ENCODE measurements around the gene LRRC74A.

Gene LRRC74A

DNA sequence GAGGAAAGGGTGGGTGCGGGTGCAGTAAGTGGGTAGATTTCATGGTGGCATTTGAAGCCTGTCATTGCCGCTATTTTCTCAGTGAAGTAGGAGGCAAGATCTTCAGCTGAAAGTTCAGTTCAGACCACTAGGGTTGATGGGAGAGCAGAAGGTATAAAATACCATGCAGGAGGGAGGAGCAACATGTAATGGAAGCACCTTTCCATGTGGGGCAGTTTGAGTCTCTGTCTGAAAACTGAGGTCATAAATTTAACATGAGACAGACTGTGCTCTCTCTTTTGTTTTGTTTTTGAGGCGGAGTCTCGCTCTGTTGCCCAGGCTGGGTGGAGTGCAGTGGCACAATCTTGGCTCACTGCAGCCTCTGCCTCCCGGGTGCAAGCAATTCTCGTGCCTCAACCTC, 22.7 kb downstream of the LRRC74A start:
- TF ChIP-seq ZNF274 (IDR thresholded peaks at IDR 0.05; ENCODE audit: low read depth, low read length), result no peak

DNA sequence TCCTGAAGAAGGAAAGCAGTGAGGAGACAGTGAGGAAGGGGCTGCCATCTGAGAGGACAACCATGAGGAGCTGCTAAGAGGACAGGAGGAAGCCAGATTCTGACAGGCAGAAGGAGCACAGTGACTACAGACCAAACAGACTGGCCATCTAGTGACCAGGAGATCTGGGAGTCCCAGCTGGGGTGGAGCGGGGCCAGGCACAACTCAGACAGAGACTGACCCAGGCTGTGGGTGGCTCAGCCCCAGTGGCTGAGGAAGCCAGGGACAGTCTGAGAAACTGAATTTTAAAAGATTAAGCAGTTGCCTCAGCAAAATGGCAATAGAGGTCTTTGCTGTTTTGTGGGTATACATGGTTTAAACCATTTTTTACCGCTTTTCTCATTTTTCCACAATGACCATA, 28.9 kb downstream of the LRRC74A start:
- H3K4me3 ChIP-seq (ENCODE audit: low read length), result no peak overlapping the region
- TF ChIP-seq ZNF274 (IDR thresholded peaks at IDR 0.05; ENCODE audit: low read depth, low read length), result no peak

More for the DNA sequence above, 22.7 kb downstream of the LRRC74A start:
- H3K4me3 ChIP-seq (ENCODE audit: low read length), result no peak overlapping the region

DNA sequence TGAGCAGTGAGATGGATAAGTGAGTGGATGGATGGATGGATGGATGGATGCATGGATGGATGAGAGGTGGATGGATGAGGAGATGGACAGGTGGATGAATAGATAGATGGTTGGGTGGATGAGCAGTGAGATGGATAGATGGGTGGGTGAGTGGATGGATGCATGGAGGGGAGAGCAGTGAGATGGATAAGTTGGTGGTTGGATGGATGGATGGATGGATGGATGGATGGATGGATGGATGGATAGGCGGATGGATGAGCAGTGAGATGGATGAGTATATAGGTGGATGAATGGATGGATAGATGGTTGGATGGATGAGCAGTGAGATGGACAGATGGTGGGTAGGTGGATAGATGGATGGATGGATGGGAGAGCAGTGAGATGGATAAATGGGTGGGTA, 30.6 kb downstream of the LRRC74A start:
- no peak overlapping the region for H3K4me3 ChIP-seq (ENCODE audit: low read length)
- TF ChIP-seq ZNF274 (IDR thresholded peaks at IDR 0.05; ENCODE audit: low read depth, low read length), result no peak

GRCh38 chr14:76861574-76862255, 35.5 kb downstream of the LRRC74A start:
- no peak overlapping the region for H3K4me3 ChIP-seq (ENCODE audit: low read length)
- TF ChIP-seq ZNF274 (IDR thresholded peaks at IDR 0.05; ENCODE audit: low read depth, low read length), result no peak

DNA sequence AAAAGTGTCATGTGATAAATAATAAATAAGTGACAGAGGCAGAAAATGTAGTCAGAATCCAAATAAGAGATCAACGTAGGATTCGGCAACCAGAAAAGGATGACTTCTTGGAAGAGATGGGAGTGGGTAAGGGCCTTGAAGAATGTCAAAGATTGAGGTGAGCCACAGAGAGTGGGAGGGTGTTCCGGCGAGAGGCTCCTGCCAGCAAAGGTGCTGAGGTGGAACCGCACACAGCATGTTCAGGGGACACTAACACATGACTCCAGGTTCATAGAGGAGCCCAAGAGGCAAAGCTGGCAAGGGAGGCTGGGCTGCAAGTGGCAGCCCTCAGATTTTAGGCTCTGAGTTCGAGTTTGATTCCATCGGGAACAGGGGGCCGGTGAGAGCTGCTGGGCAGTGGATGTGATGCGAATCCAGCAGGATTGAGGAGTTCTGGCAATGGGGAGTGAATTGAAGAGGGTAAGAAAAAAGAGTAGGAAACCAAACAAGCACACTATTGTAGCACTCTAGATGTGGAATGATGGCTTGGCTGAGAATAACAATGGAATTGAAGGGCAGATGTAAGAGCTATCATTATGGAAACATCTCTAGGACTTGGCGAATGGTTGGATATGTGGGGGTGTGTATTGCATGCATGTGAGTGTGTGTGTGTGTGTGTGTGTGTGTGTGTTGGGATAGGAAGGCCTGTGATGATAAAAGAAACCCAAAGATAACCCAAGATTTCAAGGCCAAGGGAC, 36.5 kb downstream of the LRRC74A start:
- no peak for TF ChIP-seq ZNF274 (IDR thresholded peaks at IDR 0.05; ENCODE audit: low read depth, low read length)
- no peak overlapping the region for H3K4me3 ChIP-seq (ENCODE audit: low read length)

- TF ChIP-seq ZNF274 (IDR thresholded peaks at IDR 0.05; ENCODE audit: low read depth, low read length), result no peak
- H3K4me3 ChIP-seq (ENCODE audit: low read length), result no peak overlapping the region
Observed at GRCh38 chr14:76863724-76864407, 37.7 kb downstream of the LRRC74A start.

GRCh38 chr14:76866456-76866855, 40.2 kb downstream of the LRRC74A start:
- TF ChIP-seq ZNF274 (IDR thresholded peaks at IDR 0.05; ENCODE audit: low read depth, low read length), result no peak
- no peak overlapping the region for H3K4me3 ChIP-seq (ENCODE audit: low read length)

GRCh38 chr14:76867516-76868453, 41.6 kb downstream of the LRRC74A start:
- no peak for TF ChIP-seq ZNF274 (IDR thresholded peaks at IDR 0.05; ENCODE audit: low read depth, low read length)

GRCh38 chr14:76868454-76869170, 42.4 kb downstream of the LRRC74A start:
- no peak for TF ChIP-seq ZNF274 (IDR thresholded peaks at IDR 0.05; ENCODE audit: low read depth, low read length)
- no peak overlapping the region for H3K4me3 ChIP-seq (ENCODE audit: low read length)

More at GRCh38 chr14:76867516-76868453, 41.6 kb downstream of the LRRC74A start:
- no peak overlapping the region for H3K4me3 ChIP-seq (ENCODE audit: low read length)

DNA sequence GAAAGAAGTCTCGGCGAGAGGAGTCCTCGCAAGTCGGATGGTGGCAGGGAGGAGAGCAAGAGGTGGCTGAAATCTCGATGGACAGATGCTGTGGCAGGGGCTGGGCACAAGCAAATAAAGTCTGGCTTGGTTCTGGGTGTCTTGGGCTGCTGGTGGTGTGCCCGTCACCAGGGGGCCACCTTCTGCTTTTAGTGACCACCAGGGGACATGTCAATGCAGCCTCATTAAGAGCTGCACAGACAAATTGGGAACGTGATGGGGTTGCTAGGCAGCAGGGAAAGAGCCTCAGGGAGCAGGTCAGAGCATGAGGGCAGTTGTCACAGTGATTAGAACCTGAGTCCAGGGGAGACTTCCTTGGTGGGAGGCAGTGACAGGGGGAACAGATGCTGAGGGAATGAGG, 44.0 kb downstream of the LRRC74A start:
- no peak overlapping the region for H3K4me3 ChIP-seq (ENCODE audit: low read length)
- no peak for TF ChIP-seq ZNF274 (IDR thresholded peaks at IDR 0.05; ENCODE audit: low read depth, low read length)

GRCh38 chr14:76872796-76873432, 46.7 kb downstream of the LRRC74A start:
- H3K4me3 ChIP-seq (ENCODE audit: low read length), result no peak overlapping the region
- TF ChIP-seq ZNF274 (IDR thresholded peaks at IDR 0.05; ENCODE audit: low read depth, low read length), result no peak

DNA sequence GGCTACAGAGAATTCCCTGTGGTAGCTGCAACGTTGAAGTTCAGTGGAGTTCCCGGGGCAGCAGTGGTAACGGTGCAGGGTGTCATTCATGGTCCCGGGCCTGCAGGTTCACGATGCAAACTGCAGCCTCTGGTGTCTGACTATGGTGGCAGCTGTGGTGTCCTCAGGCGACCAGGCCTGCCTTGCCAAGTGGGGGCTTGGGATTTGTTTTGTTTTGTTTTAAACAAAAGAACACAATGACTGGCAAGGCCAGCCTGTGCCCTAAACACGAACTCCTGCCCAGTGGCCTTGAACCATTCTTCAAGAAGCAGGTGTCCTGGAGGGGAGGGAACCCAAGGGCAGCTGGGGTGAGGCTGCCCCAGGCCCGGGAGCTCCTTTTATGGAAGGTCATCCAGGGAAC, 48.5 kb downstream of the LRRC74A start:
- no peak overlapping the region for H3K4me3 ChIP-seq (ENCODE audit: low read length)
- no peak for TF ChIP-seq ZNF274 (IDR thresholded peaks at IDR 0.05; ENCODE audit: low read depth, low read length)

DNA sequence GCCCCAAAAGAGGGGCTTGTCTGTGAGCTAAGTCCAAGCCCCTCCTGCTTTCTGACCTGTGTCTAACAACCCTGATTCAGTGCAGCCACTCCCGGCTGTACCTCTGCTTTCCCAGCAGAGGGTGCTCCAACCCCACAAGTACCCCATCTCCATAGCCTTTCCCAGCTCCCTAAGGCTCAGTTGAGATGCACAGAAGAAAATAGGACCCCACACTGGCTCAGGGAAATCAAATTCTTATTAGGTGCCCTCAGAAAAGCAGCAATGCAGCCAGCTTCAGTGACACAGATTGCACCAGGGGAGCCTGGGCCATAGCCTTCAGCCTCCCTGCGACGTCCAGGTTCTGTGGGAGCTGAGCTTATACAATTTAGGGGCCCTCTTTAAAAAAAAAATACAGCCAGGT, 49.9 kb downstream of the LRRC74A start:
- H3K4me3 ChIP-seq (ENCODE audit: low read length), result no peak overlapping the region
- no peak for TF ChIP-seq ZNF274 (IDR thresholded peaks at IDR 0.05; ENCODE audit: low read depth, low read length)

All from GM08714 (cell line).